ENCODE measurements around the gene PAX7.

DNA sequence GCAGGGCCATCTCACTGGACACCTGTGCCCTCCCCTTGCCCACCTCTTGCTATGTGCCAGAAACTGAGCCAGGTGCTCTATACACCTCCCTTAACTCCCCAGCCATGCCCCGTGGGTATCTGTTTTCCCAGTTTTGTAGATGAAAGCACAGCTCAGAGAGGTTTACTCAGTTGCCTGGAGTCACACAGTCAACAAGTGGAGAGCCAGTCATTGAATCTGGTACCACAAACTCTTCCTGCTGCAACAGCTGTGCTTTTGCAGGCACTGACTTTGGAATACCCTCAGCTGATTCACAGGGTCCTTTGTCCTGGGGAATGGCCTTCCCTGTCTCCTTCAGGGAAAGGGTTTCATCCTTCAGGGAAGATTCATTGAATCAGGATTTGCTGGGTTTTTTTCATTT, 22.1 kb downstream of the PAX7 start:
- TF ChIP-seq POLR2A (IDR thresholded peaks at IDR 0.05) (no peak), EP300 (IDR thresholded peaks at IDR 0.05) (no peak)
- TF ChIP-seq, protein P1, sequence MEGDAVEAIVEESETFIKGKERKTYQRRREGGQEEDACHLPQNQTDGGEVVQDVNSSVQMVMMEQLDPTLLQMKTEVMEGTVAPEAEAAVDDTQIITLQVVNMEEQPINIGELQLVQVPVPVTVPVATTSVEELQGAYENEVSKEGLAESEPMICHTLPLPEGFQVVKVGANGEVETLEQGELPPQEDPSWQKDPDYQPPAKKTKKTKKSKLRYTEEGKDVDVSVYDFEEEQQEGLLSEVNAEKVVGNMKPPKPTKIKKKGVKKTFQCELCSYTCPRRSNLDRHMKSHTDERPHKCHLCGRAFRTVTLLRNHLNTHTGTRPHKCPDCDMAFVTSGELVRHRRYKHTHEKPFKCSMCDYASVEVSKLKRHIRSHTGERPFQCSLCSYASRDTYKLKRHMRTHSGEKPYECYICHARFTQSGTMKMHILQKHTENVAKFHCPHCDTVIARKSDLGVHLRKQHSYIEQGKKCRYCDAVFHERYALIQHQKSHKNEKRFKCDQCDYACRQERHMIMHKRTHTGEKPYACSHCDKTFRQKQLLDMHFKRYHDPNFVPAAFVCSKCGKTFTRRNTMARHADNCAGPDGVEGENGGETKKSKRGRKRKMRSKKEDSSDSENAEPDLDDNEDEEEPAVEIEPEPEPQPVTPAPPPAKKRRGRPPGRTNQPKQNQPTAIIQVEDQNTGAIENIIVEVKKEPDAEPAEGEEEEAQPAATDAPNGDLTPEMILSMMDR (IDR thresholded peaks at IDR 0.05): no peak
